ENCODE data around the gene ITGB6.
"Not testable (repeated sequence)": the region's sequence is repeated elsewhere in the genome, so short reads cannot be mapped to it uniquely, and the experiment has no call there.

ITGB6 gene

GRCh38 chr2:160181146-160181836 lies 18.8 kb downstream of the ITGB6 start:
- peak in 1 of 2 experiments; percentile 26 for DNase-seq

GRCh38 chr2:160180690-160181089 lies 19.4 kb downstream of the ITGB6 start:
- DNase-seq, result not testable (repeated sequence)

GRCh38 chr2:160180172-160180571 lies 19.9 kb downstream of the ITGB6 start:
- DNase-seq, result no peak

GRCh38 chr2:160175169-160176134 lies 24.6 kb downstream of the ITGB6 start:
- DNase-seq, result no peak

- no peak for DNase-seq
These were observed 25.8 kb downstream of the ITGB6 start for GRCh38 chr2:160174322-160174721.

- DNase-seq, result no peak
These were observed 30.1 kb downstream of the ITGB6 start for GRCh38 chr2:160169988-160170387.

- DNase-seq, result no peak
These were observed 30.6 kb downstream of the ITGB6 start for GRCh38 chr2:160169471-160169870.

GRCh38 chr2:160168878-160169277 lies 31.2 kb downstream of the ITGB6 start:
- no peak for DNase-seq

- DNase-seq, result no peak
These were observed 32.9 kb downstream of the ITGB6 start for GRCh38 chr2:160167089-160167740.

GRCh38 chr2:160165996-160166395 lies 34.1 kb downstream of the ITGB6 start:
- DNase-seq, result no peak

- no peak for DNase-seq
These were observed 35.0 kb downstream of the ITGB6 start for GRCh38 chr2:160165081-160165480.

- DNase-seq, result no peak
These were observed 41.9 kb downstream of the ITGB6 start for GRCh38 chr2:160157861-160158829.

GRCh38 chr2:160156665-160157064 lies 43.4 kb downstream of the ITGB6 start:
- DNase-seq, result no peak

GRCh38 chr2:160156100-160156499 lies 44.0 kb downstream of the ITGB6 start:
- DNase-seq, result no peak

GRCh38 chr2:160148419-160148818 lies 51.7 kb downstream of the ITGB6 start:
- DNase-seq, result not testable (repeated sequence)

GRCh38 chr2:160145471-160145870 lies 54.6 kb downstream of the ITGB6 start:
- no peak for DNase-seq

- DNase-seq, result no peak
These were observed 55.6 kb downstream of the ITGB6 start for GRCh38 chr2:160144280-160144990.

- DNase-seq, result no peak
These were observed 57.6 kb downstream of the ITGB6 start for GRCh38 chr2:160142472-160142871.

GRCh38 chr2:160141912-160142311 lies 58.2 kb downstream of the ITGB6 start:
- no peak for DNase-seq

- no peak for DNase-seq
These were observed 58.7 kb downstream of the ITGB6 start for GRCh38 chr2:160141419-160141818.

- DNase-seq, result no peak
These were observed 59.6 kb downstream of the ITGB6 start for GRCh38 chr2:160140471-160140870.

GRCh38 chr2:160139991-160140390 lies 60.1 kb downstream of the ITGB6 start:
- no peak for DNase-seq
